ENCODE results near the gene CADM4. TPM values are rescaled to one million over a fixed set of nuclear protein-coding genes. Genes with fewer than 3 reads are reported as not detected.
"Not testable (repeated sequence)": the region's sequence is repeated elsewhere in the genome, so short reads cannot be mapped to it uniquely, and the experiment has no call there.

The CADM4 gene
- total RNA-seq, 2 donors from 2014 or later, result 0.40 to 0.91 TPM

GRCh38 chr19:43605875-43606568 lies 33.6 kb downstream of the CADM4 start:
- peaks cover 11% of the 10 kb centered on the region for H3K4me1 Mint-ChIP-seq
- DNase-seq, result no peak
- peaks cover 2% of the 10 kb centered on the region for H3K36me3 Mint-ChIP-seq (ENCODE audit: low read depth)
- no peaks in the 10 kb centered on the region for H3K27me3 Mint-ChIP-seq
- no peak for ATAC-seq
- peak overlapping the region; percentile 75 for H3K27ac Mint-ChIP-seq
- H3K4me3 Mint-ChIP-seq, result no peak overlapping the region
- H3K9me3 ChIP-seq (ENCODE audit: control insufficient read depth, low read length, poor library complexity, severe bottlenecking), result no peaks in the 10 kb centered on the region

DNA sequence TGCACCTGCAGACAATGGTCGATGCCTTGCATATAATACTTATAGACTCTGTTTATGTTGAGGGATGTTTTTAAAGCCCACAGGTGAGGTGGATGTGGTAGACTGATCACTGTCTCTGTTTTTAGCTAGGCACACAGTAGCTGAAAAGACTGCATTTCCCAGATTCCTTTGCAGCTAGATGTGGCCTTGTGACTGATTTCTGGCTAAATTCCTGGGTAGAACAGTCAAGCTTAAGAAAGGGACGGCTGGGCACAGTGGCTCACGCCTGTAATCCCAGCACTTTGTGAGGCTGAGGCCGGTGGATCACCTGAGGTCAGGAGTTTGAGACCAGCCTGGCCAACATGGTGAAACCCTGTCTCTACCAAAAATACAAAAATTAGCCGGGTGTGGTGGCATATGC lies 39.3 kb downstream of the CADM4 start:
- not testable (repeated sequence) for H3K36me3 Mint-ChIP-seq (ENCODE audit: low read depth)

GRCh38 chr19:43599635-43600295 lies 39.9 kb downstream of the CADM4 start:
- peaks cover 4% of the 10 kb centered on the region for H3K36me3 Mint-ChIP-seq (ENCODE audit: low read depth)
- no peaks in the 10 kb centered on the region for H3K27me3 Mint-ChIP-seq
- ATAC-seq (no peak), DNase-seq (no peak)
- H3K27ac Mint-ChIP-seq, result peak overlapping the region; percentile 27
- no peak overlapping the region for H3K4me3 Mint-ChIP-seq
- H3K9me3 ChIP-seq (ENCODE audit: control insufficient read depth, low read length, poor library complexity, severe bottlenecking), result no peaks in the 10 kb centered on the region
- peaks cover 34% of the 10 kb centered on the region for H3K4me1 Mint-ChIP-seq

More for the DNA sequence above, 39.3 kb downstream of the CADM4 start:
- H3K9me3 ChIP-seq (ENCODE audit: control insufficient read depth, low read length, poor library complexity, severe bottlenecking); H3K4me3 Mint-ChIP-seq; H3K27me3 Mint-ChIP-seq; DNase-seq; ATAC-seq: not testable (repeated sequence)
- Mint-ChIP-seq H3K27ac (peak overlapping the region; percentile 27), H3K4me1 (peaks cover 33% of the 10 kb centered on the region)

DNA sequence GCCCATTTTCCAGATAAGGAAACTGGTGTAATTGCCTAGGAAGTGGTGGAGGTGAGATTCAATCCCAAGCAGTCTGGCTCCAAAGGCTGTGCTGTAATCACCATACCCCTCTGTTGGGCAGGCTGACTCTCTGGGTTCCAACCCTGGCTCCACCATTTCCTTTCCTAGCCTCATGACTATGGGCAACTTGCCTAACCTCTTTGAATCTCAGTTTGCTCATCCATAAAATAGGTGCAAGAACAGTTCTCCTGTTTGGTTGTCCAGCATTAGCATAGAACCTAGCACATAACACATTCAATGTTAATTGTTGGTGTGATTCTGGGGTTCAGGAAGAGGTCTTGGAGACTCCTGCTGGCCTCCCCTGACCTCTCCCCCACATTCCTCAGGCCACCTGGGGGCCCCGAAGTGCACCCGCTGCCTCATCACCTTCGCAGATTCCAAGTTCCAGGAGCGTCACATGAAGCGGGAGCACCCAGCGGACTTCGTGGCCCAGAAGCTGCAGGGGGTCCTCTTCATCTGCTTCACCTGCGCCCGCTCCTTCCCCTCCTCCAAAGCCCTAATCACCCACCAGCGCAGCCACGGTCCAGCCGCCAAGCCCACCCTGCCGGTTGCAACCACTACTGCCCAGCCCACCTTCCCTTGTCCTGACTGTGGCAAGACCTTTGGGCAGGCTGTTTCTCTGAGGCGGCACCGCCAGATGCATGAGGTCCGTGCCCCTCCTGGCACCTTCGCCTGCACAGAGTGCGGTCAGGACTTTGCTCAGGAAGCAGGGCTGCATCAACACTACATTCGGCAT lies 41.0 kb downstream of the CADM4 start:
- Mint-ChIP-seq H3K4me3 (no peak overlapping the region), H3K27me3 (no peaks in the 10 kb centered on the region), H3K4me1 (peaks cover 37% of the 10 kb centered on the region), H3K27ac (peak overlapping the region; percentile 100), H3K36me3 (ENCODE audit: low read depth) (peaks cover 2% of the 10 kb centered on the region)
- ATAC-seq, result no peak
- H3K9me3 ChIP-seq (ENCODE audit: control insufficient read depth, low read length, poor library complexity, severe bottlenecking), result no peaks in the 10 kb centered on the region
- no peak for DNase-seq

GRCh38 chr19:43597876-43598275 lies 41.8 kb downstream of the CADM4 start:
- H3K4me1 Mint-ChIP-seq, result peaks cover 41% of the 10 kb centered on the region
- ATAC-seq, result no peak
- H3K36me3 Mint-ChIP-seq (ENCODE audit: low read depth), result peaks cover 2% of the 10 kb centered on the region
- no peaks in the 10 kb centered on the region for H3K9me3 ChIP-seq (ENCODE audit: control insufficient read depth, low read length, poor library complexity, severe bottlenecking)
- no peaks in the 10 kb centered on the region for H3K27me3 Mint-ChIP-seq
- peak overlapping the region; percentile 67 for H3K4me3 Mint-ChIP-seq
- DNase-seq, result no peak
- H3K27ac Mint-ChIP-seq, result peak overlapping the region; percentile 100

- Mint-ChIP-seq H3K36me3 (ENCODE audit: low read depth) (peaks cover 2% of the 10 kb centered on the region), H3K4me3 (peak overlapping the region; percentile 97), H3K27ac (peak overlapping the region; percentile 100), H3K4me1 (peaks cover 41% of the 10 kb centered on the region), H3K27me3 (no peaks in the 10 kb centered on the region)
- no peaks in the 10 kb centered on the region for H3K9me3 ChIP-seq (ENCODE audit: control insufficient read depth, low read length, poor library complexity, severe bottlenecking)
- ATAC-seq (no peak), DNase-seq (no peak)
Measured at GRCh38 chr19:43596842-43597461, 42.7 kb downstream of the CADM4 start.

GRCh38 chr19:43595999-43596841 lies 43.4 kb downstream of the CADM4 start, which contains the start of the genes IRGQ and ZNF576:
TSS of gene IRGQ (minus strand) at chr19:43596134. CDS start at chr19:43595338, 796 bp downstream.
TSS of gene ZNF576 (plus strand) at chr19:43596595. CDS start at chr19:43597109, 514 bp downstream.
- DNase-seq (peak; percentile 100), ATAC-seq (peak; percentile 77)
- peak within 1 kb of the TSS; percentile 97 for H3K4me3 Mint-ChIP-seq
- peaks cover 2% of the 10 kb centered on the region for H3K36me3 Mint-ChIP-seq (ENCODE audit: low read depth)
- no peaks in the 10 kb centered on the region for H3K27me3 Mint-ChIP-seq
- H3K27ac Mint-ChIP-seq, result peak within 1 kb of the TSS; percentile 100
- no peaks in the 10 kb centered on the region for H3K9me3 ChIP-seq (ENCODE audit: control insufficient read depth, low read length, poor library complexity, severe bottlenecking)
- H3K4me1 Mint-ChIP-seq, result peaks cover 39% of the 10 kb centered on the region

- ATAC-seq, result peak; percentile 12
- Mint-ChIP-seq H3K4me1 (peaks cover 40% of the 10 kb centered on the region), H3K4me3 (peak overlapping the region; percentile 97), H3K36me3 (ENCODE audit: low read depth) (peaks cover 2% of the 10 kb centered on the region), H3K27ac (peak overlapping the region; percentile 100), H3K27me3 (no peaks in the 10 kb centered on the region)
- no peaks in the 10 kb centered on the region for H3K9me3 ChIP-seq (ENCODE audit: control insufficient read depth, low read length, poor library complexity, severe bottlenecking)
- peak in 1 of 3 donors; percentile 20 for DNase-seq
Measured at GRCh38 chr19:43595605-43595998, 44.0 kb downstream of the CADM4 start.

- H3K27me3 Mint-ChIP-seq, result no peaks in the 10 kb centered on the region
- peaks cover 42% of the 10 kb centered on the region for H3K4me1 Mint-ChIP-seq
- ATAC-seq (peak; percentile 69), DNase-seq (peak; percentile 62 to 68 (median 64))
- H3K4me3 Mint-ChIP-seq, result peak overlapping the region; percentile 97
- peak overlapping the region; percentile 100 for H3K27ac Mint-ChIP-seq
- H3K9me3 ChIP-seq (ENCODE audit: control insufficient read depth, low read length, poor library complexity, severe bottlenecking), result no peaks in the 10 kb centered on the region
- H3K36me3 Mint-ChIP-seq (ENCODE audit: low read depth), result peaks cover 2% of the 10 kb centered on the region
Measured at GRCh38 chr19:43594710-43595604, 44.7 kb downstream of the CADM4 start.

DNA sequence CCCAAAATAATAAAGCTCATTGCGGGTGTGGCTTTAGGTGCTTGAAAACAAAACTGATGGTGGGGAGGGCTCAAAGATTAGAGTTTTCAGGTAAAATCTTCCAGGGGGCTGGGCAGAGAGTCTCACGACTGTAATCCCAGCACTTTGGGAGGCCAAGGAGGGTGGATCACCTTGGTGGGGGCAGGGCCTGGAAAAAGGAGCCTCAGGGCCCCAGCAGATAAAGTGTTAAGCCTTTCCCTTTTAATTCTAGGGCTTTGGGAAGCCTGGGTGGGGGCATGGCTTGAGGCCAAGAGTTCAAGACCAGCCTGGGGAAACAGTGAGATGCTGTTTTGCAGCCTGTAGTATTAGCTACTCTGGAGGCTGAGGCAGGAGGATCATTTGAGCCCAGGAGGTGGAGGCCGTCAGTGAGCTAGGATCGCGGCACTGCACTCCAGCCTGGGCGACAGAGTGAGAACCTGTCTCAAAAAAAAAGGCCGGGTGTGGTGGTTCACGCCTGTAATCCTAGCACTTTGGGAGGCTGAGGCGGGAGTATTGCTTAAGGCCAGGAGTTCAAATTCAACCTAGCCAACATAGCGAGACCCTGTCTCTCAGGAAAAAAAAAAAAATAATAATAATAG lies 45.5 kb downstream of the CADM4 start:
- Mint-ChIP-seq H3K27me3 (no peaks in the 10 kb centered on the region), H3K4me3 (peak overlapping the region; percentile 82), H3K36me3 (ENCODE audit: low read depth) (peaks cover 2% of the 10 kb centered on the region), H3K4me1 (peaks cover 45% of the 10 kb centered on the region), H3K27ac (peak overlapping the region; percentile 100)
- ATAC-seq (no peak), DNase-seq (no peak)
- no peaks in the 10 kb centered on the region for H3K9me3 ChIP-seq (ENCODE audit: control insufficient read depth, low read length, poor library complexity, severe bottlenecking)

DNA sequence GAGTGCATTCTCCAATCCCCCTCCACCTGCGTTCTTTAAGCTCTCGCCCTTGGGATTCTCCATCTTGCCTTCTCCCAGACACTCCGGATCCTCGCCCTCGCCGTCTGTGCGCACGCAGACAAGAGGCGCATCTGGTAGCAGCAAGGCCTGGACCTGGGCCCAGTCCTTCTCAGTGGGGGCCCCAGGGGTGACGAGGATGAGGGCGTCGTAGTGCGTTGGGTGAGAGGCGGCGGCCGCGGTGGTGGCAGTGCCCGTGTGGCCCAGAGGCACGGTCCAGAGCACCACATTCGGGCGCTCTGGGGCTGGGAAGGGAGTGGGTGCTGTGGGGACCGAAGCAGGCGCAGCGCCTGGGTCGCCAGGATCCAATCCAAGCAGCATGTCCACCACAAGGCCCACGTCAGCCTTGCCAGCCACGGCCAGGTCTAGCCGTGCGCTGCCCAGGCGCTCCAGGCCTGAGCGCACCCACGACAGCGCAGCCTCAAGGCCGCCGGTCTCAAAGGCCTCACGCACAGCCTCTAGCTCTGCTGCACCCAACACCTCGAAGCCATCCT lies 46.8 kb downstream of the CADM4 start:
- peaks cover 37% of the 10 kb centered on the region for H3K4me1 Mint-ChIP-seq
- DNase-seq (no peak), ATAC-seq (no peak)
- no peaks in the 10 kb centered on the region for H3K27me3 Mint-ChIP-seq
- H3K27ac Mint-ChIP-seq, result peak overlapping the region; percentile 100
- peak overlapping the region; percentile 82 for H3K4me3 Mint-ChIP-seq
- peaks cover 2% of the 10 kb centered on the region for H3K36me3 Mint-ChIP-seq (ENCODE audit: low read depth)
- H3K9me3 ChIP-seq (ENCODE audit: control insufficient read depth, low read length, poor library complexity, severe bottlenecking), result no peaks in the 10 kb centered on the region
